HepG2 (cell line): Measurements from ENCODE around the gene INTS1. TPM values are rescaled to one million over a fixed set of nuclear protein-coding genes. Genes with fewer than 3 reads are reported as not detected.
A peak's percentile ranks its signal among the peaks of the same experiment; 100 is the strongest.

ENCODE experiments used
- ATAD3A ChIP-seq: sonication (generic); formaldehyde crosslinking; IDR thresholded peaks from 2 replicates; pipeline ENCODE4 v1.4.0; 2020; ENCODE audit warnings: missing genetic modification reagents
- E2F5 ChIP-seq: sonication (generic); formaldehyde crosslinking; conservative IDR thresholded peaks from 2 replicates; pipeline ENCODE4 v1.4.0; 2020; ENCODE audit warnings: missing genetic modification reagents
- FOXO4 ChIP-seq: sonication (generic); formaldehyde crosslinking; conservative IDR thresholded peaks from 2 replicates; pipeline ENCODE4 v1.8.1; 2023; ENCODE audit warnings: missing genetic modification reagents
- GATAD1 ChIP-seq: IDR thresholded peaks from 2 replicates; pipeline ENCODE4 v1.6.1; 2016; ENCODE audit warnings: missing genetic modification reagents, missing compliant biosample characterization
- GLI4 ChIP-seq: sonication (generic); formaldehyde crosslinking; IDR thresholded peaks from 2 replicates; pipeline ENCODE4 v1.5.1; 2020; ENCODE audit warnings: missing genetic modification reagents, mild to moderate bottlenecking, moderate library complexity, borderline replicate concordance
- HMGA1 ChIP-seq: sonication (generic); formaldehyde crosslinking; conservative IDR thresholded peaks from 2 replicates; pipeline ENCODE4 v1.4.0; 2020; ENCODE audit warnings: missing genetic modification reagents
- JUND ChIP-seq: sonication (generic); formaldehyde crosslinking; IDR thresholded peaks from 2 replicates; pipeline ENCODE4 v1.8.0; 2022; ENCODE audit warnings: mild to moderate bottlenecking, missing genetic modification reagents
- NR1H2 ChIP-seq: sonication (generic); formaldehyde crosslinking; IDR thresholded peaks from 2 replicates; pipeline ENCODE4 v1.8.1; 2022; ENCODE audit warnings: low read depth, missing genetic modification reagents, borderline replicate concordance
- PCBP1 ChIP-seq: fragments of 200-400 bp; formaldehyde crosslinking; IDR thresholded peaks from 2 replicates; pipeline ENCODE4 v1.6.1; 2017; ENCODE audit warnings: mild to moderate bottlenecking, low read depth, low read length, borderline replicate concordance
- PRDM10 ChIP-seq: sonication (generic); formaldehyde crosslinking; IDR thresholded peaks from 2 replicates; pipeline ENCODE4 v1.4.0; 2020; ENCODE audit warnings: low read depth, missing genetic modification reagents
- TBP ChIP-seq: sonication (generic); formaldehyde crosslinking; IDR thresholded peaks from 2 replicates; pipeline ENCODE4 v1.5.0; 2020; ENCODE audit warnings: missing genetic modification reagents
- TOE1 ChIP-seq: sonication (generic); formaldehyde crosslinking; IDR thresholded peaks from 2 replicates; pipeline ENCODE4 v1.4.0; 2020; ENCODE audit warnings: mild to moderate bottlenecking, missing genetic modification reagents
- USF2 ChIP-seq, 2 experiments: sonication (generic) in 1 of 2; formaldehyde crosslinking in 1 of 2; IDR thresholded peaks; 2 replicates each; pipeline versions ENCODE4 v1.5.1 to v1.6.1; 2011 to 2020; ENCODE audit warnings: borderline replicate concordance in 1 of 2, low read depth in 1 of 2, low read length in 1 of 2, mild to moderate bottlenecking in 1 of 2, missing genetic modification reagents in 1 of 2, moderate library complexity in 1 of 2
- ZC3H13 ChIP-seq: sonication (generic); formaldehyde crosslinking; IDR thresholded peaks from 2 replicates; pipeline ENCODE4 v1.8.1; 2023; ENCODE audit warnings: mild to moderate bottlenecking, missing genetic modification reagents, moderate library complexity
- ZNF225 ChIP-seq: sonication (generic); formaldehyde crosslinking; IDR thresholded peaks from 2 replicates; pipeline ENCODE4 v1.4.0; 2020; ENCODE audit warnings: mild to moderate bottlenecking, missing genetic modification reagents
- ZNF7 ChIP-seq: IDR thresholded peaks from 2 replicates; pipeline ENCODE4 v1.6.1; 2016; ENCODE audit warnings: missing biosample characterization, missing genetic modification reagents
- ZNF704 ChIP-seq: sonication (generic); formaldehyde crosslinking; IDR thresholded peaks from 2 replicates; pipeline ENCODE4 v1.8.1; 2023; ENCODE audit warnings: mild to moderate bottlenecking, inconsistent platforms, moderate library complexity, missing genetic modification reagents, borderline replicate concordance
- ZNF747 ChIP-seq: sonication (generic); formaldehyde crosslinking; IDR thresholded peaks from 2 replicates; pipeline ENCODE4 v1.8.1; 2023; ENCODE audit warnings: missing genetic modification reagents, mild to moderate bottlenecking, borderline replicate concordance
- ZNF776 ChIP-seq: sonication (generic); formaldehyde crosslinking; IDR thresholded peaks from 2 replicates; pipeline ENCODE4 v1.4.0; 2020; ENCODE audit warnings: mild to moderate bottlenecking, missing genetic modification reagents
- polyA plus RNA-seq, 8 experiments: library from polyadenylated mRNA; depleted of rRNA in 3 of 8; stranded (reverse) in 7 of 8; unstranded in 1 of 8; fragments of >200 nt; fragmentation: Illumina TruSeq in 4 of 8; extraction: Trizol in 4 of 8; gene quantifications; 2 replicates each; pipeline versions ENCODE4 v1.2.1 to v1.2.3, GENCODE V29; 2011 to 2016; ENCODE audit warnings: low read depth in 4 of 8, missing spikeins in 1 of 8, mixed read lengths in 1 of 8; ENCODE audit not compliant: insufficient read depth in 1 of 8
- total RNA-seq, 5 experiments: library from RNA; depleted of rRNA; stranded (reverse); fragments of >200 nt; fragmentation: Illumina TruSeq; extraction: Trizol; gene quantifications; 2 replicates each; pipeline ENCODE4 v1.2.3, GENCODE V29; 2016; ENCODE audit warnings: low read depth in 1 of 5

Gene INTS1
- total and polyA plus RNA-seq, 2 of the 13 experiments (the other 11 are each of a cell fraction or from before 2014, with no cell fraction given) = 13.7 to 29.0 TPM

GRCh38 chr7:1516586-1517251 lies 12.5 kb upstream of the INTS1 start (continued):
- TF ChIP-seq ZNF704 (CRISPR knock-in tag) (no peak), FOXO4 (CRISPR knock-in tag) (no peak), E2F5 (CRISPR knock-in tag) (no peak), HMGA1 (no peak), ZNF776 (no peak), ZNF747 (CRISPR knock-in tag) (no peak), NR1H2 (CRISPR knock-in tag) (no peak), TOE1 (CRISPR knock-in tag) (no peak), JUND (CRISPR knock-in tag) (no peak), PCBP1 (no peak), ZC3H13 (CRISPR knock-in tag) (no peak), GATAD1 (CRISPR knock-in tag) (no peak), TBP (no peak), PRDM10 (CRISPR knock-in tag) (peak; percentile 28; the same call in 1 of the 2 replicates), GLI4 (no peak), ZNF225 (CRISPR knock-in tag) (no peak), ATAD3A (CRISPR knock-in tag) (no peak), ZNF7 (CRISPR knock-in tag) (no peak), USF2 (IDR thresholded peaks at IDR 0.05; ENCODE audit: low read depth, low read length) (no peak), USF2 (CRISPR knock-in tag; IDR thresholded peaks at IDR 0.05; ENCODE audit: borderline replicate concordance) (no peak)
